Kidney epithelial cell (primary cell): ENCODE measurements around the gene NDST4. TPM values are rescaled to one million over a fixed set of nuclear protein-coding genes. Genes with fewer than 3 reads are reported as not detected.

Experiments
- DNase-seq: peaks from one replicate; pipeline ENCODE4 v3.0.0-alpha.2; 2010; ENCODE audit warnings: low read depth
- H3K27me3 ChIP-seq: 2 replicates; pipeline ENCODE4 v1.6.0; 2011; ENCODE audit warnings: low read length; ENCODE audit not compliant: control insufficient read depth, insufficient read depth
- H3K36me3 ChIP-seq: 2 replicates; pipeline ENCODE4 v1.5.1; 2011; ENCODE audit warnings: low read length; ENCODE audit not compliant: control insufficient read depth, insufficient read depth
- H3K4me3 ChIP-seq: 2 replicates; pipeline ENCODE4 v1.5.1; 2011; ENCODE audit warnings: low read depth, mild to moderate bottlenecking, control low read depth, low read length
- total RNA-seq: library from RNA; depleted of rRNA; stranded (reverse); fragments of >200 nt; gene quantifications from 2 replicates; pipeline ENCODE4 v1.2.3, GENCODE V29; 2015
- TF ChIP-seq, protein P1 (sequence below): IDR thresholded peaks from 2 replicates; pipeline ENCODE4 v1.5.1; 2011; ENCODE audit warnings: mild to moderate bottlenecking, moderate library complexity, low read length, control low read depth, inconsistent platforms; ENCODE audit not compliant: insufficient read depth, poor library complexity, severe bottlenecking

The NDST4 gene
- total RNA-seq: not detected in 2 replicates

DNA sequence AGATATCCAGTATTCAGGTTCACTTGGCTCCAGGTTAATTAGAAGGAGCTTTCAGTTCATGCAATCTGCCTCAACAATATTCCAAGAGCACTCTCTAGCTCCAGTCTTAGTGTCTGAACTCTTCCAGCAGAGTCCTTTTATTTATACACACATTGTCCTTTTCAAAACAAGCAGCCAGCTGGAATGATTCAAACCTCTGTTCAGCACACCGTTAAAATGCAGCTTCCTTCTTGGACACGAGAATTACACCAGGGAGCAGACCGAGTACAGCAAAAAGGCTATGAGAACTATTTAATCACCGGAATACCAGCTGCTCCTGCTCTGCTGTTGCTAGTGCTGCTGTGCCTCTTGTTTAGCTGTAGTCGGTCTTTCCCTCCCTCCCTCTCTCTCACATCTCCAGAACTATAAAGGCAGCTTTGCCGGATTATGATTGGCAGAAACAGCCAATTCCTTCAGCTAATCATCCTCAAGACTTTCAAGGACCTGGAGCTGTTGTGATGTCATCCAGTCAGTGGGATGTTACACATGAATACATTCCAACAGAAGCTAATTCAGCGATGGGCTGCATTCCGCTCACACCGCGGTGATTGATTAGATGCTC, at the start of gene NDST4:
Gene NDST4, minus strand, starts transcription at position 115 of the 601 bp plus-strand sequence. CDS start 36,584 bp downstream, outside the sequence.
- no peaks in the 10 kb centered on the region for H3K36me3 ChIP-seq
- no peaks in the 10 kb centered on the region for H3K27me3 ChIP-seq
- TF ChIP-seq, protein P1, sequence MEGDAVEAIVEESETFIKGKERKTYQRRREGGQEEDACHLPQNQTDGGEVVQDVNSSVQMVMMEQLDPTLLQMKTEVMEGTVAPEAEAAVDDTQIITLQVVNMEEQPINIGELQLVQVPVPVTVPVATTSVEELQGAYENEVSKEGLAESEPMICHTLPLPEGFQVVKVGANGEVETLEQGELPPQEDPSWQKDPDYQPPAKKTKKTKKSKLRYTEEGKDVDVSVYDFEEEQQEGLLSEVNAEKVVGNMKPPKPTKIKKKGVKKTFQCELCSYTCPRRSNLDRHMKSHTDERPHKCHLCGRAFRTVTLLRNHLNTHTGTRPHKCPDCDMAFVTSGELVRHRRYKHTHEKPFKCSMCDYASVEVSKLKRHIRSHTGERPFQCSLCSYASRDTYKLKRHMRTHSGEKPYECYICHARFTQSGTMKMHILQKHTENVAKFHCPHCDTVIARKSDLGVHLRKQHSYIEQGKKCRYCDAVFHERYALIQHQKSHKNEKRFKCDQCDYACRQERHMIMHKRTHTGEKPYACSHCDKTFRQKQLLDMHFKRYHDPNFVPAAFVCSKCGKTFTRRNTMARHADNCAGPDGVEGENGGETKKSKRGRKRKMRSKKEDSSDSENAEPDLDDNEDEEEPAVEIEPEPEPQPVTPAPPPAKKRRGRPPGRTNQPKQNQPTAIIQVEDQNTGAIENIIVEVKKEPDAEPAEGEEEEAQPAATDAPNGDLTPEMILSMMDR: no peak
- peak; percentile 45 for DNase-seq
- H3K4me3 ChIP-seq: peak within 1 kb of the TSS; percentile 29

DNA sequence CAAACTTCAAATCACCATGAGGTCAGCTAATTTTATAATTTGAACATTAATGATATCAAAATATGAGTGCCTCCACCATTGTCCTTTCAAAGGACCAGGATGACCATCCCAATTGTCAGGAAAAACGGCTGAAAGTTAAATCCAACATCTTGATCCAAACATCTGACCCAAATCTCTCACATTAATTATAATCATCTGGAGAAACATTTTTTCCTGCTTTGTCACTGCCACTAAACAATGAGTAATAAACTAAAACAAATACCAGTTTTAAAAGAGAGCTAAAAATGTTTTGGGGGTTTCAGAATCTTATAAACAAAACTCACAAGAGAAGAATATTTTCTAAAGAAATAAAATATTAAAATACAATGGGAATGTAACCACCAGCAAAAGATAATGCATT, 45.7 kb upstream of the NDST4 start:
- TF ChIP-seq, protein P1: no peak
- no peak overlapping the region for H3K4me3 ChIP-seq
- DNase-seq: no peak
- H3K27me3 ChIP-seq: no peaks in the 10 kb centered on the region
- no peaks in the 10 kb centered on the region for H3K36me3 ChIP-seq

DNA sequence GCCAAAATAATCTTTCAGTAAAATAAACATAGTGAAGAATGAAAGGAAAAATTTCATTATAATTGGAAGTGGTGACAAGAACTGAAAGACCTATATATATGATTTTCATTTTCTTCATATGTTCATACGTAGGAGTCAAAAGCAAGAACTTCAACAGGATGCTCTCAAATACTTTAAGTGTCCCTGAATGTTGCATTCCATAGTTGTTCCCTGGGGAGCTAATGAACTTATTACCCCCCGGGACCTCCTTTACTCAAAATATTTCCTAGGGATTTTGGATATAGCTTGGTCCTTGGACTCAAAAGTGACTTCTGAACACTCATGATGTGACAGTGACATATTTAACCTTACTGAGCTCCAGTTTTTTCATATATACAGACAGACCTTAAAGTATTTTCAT, 44.9 kb upstream of the NDST4 start:
- no peaks in the 10 kb centered on the region for H3K36me3 ChIP-seq
- no peaks in the 10 kb centered on the region for H3K27me3 ChIP-seq
- H3K4me3 ChIP-seq: no peak overlapping the region
- TF ChIP-seq, protein P1: no peak
- no peak for DNase-seq

DNA sequence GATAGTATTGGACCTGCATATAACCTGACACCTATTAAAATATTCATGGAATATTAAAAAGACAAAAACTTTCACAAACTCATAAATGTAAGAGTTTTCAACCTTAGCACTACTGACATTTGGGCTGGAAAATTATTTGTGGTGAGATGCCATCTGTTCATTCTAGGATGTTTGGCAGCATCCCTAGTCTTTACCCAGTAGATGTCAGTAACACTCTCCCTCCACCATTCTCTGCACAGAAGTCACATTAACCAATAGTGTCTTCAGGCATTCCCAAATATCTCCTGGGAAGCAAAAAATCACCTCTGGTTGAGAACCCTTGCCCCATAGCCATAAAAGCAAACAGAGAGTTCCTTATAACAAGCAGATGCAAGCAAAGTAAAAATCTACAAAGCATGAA, 41.4 kb upstream of the NDST4 start:
- Histone ChIP-seq H3K4me3 (no peak overlapping the region), H3K36me3 (no peaks in the 10 kb centered on the region), H3K27me3 (no peaks in the 10 kb centered on the region)
- no peak for DNase-seq
- TF ChIP-seq, protein P1: peak; percentile 18

DNA sequence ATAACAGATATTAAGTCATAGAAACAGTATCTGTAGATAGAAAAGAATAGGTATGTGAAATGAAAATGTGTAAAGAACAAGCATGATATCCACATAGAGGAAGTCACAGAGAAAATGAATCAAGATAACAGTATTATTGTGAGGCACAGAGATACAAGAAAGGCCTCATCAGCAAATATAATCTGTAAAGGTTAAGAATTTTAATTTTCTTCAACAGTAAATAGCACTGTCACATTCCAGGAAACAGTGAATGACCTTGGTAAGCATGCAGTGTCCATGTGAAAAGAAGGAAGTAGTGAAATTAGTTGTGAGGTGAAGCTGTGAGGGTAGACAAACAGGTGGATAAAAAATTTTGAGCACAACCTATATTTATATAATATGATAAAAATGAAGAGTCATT, 39.5 kb upstream of the NDST4 start:
- no peak for DNase-seq
- TF ChIP-seq, protein P1: no peak

DNA sequence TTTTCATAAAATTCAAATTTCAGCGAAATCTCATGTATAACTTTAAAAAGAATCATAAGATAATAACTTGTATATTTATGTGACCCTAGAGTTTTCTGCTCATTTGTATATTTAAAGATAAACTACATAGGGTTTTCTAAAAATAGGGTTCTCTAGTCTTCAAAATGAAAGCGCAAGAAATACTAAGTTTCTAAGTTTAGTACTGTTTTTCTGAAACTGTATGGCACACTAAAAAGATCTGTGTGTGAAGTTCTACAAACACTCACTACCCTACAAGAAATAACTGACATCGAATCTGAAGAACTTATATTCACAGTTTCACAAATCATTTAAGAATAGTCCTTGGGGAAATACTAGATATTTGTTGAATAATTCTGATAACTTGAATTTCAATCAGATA, 38.7 kb upstream of the NDST4 start:
- TF ChIP-seq, protein P1: no peak
- Histone ChIP-seq H3K27me3 (no peaks in the 10 kb centered on the region), H3K36me3 (no peaks in the 10 kb centered on the region), H3K4me3 (no peak overlapping the region)
- no peak for DNase-seq

More for the DNA sequence above, 39.5 kb upstream of the NDST4 start:
- Histone ChIP-seq H3K27me3 (no peaks in the 10 kb centered on the region), H3K4me3 (no peak overlapping the region), H3K36me3 (no peaks in the 10 kb centered on the region)
